GM19372 (cell line): ENCODE results near the gene SHCBP1L.
"Not testable (repeated sequence)": the region's sequence is repeated elsewhere in the genome, so short reads cannot be mapped to it uniquely, and the experiment has no call there.

Experiments used
- ATAC-seq: cut with Tn5 transposase; IDR thresholded peaks from one replicate; pipeline ENCODE4 v1.9.1; 2021; ENCODE audit warnings: mild to moderate bottlenecking, low read depth, moderate library complexity; ENCODE audit not compliant: unreplicated experiment

Gene SHCBP1L

DNA sequence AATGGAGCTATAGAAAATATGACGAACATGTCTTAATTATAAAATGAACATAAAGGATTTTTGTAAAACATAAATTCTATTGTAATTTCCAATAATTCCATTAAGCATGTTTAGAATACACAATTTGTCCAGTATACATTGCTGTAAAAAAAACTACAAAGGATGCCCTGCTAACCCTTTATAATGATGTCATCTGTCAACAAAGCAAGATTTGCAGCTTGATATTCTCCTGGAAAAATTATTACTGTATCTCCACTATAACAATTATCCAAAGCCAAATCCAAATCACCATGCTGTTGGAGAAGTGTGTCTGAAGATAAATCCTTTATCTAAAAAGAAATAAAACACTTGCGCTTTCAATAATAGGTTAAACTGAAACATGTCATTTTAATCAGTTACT, 47.6 kb downstream of the SHCBP1L start:
- ATAC-seq, result no peak

DNA sequence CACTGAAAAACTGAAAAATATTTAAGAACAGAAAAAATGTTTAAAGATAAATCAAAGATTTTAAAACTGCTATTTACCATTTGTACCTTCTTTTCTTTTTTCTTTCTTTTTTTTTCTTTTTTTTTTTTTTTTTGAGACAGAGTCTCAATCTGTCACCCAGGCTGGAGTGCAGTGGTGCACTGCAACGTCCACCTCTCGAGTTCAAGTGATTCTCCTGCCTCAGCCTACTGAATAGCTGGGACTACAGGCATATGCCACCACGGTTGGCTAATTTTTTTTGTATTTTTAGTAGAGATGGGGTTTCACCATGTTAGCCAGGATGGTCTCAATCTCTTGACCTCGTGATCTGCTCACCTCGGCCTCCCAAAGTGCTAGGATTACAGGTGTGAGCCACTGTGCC, 51.0 kb downstream of the SHCBP1L start:
- ATAC-seq, result not testable (repeated sequence)

GRCh38 chr1:182897696-182898095, 55.3 kb downstream of the SHCBP1L start:
- ATAC-seq, result no peak

DNA sequence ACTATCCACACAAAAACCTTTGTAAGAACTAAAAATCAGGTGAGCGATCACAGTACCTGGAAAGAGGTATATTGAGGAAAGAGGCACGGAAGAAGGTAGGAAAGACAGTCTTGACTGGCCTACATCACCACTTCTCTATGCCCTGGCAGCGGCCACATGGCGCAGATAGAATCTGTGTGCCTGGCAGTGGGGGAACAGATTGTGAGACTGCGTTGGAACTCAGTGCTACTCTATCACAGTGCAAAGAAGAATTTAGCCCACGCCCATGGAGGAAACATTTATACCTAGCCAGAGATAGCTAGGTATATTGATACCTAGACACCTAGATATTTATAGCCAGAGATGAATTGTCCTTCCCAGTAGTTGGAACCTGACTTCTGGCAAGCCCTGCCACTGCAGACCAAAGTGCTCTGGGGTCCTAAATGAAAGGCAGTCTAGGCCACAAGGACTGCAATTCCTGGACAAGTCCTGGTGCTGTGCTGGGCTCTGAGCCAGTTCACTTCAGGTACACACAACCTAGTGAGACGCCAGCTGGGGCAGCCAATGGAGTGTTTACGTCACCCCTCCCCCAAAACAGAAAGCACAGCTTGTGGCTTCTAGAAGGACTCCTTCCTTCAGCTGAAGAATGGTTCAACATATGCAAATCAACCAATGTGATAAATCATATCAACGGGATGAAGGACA, 61.9 kb downstream of the SHCBP1L start:
- ATAC-seq, result no peak

DNA sequence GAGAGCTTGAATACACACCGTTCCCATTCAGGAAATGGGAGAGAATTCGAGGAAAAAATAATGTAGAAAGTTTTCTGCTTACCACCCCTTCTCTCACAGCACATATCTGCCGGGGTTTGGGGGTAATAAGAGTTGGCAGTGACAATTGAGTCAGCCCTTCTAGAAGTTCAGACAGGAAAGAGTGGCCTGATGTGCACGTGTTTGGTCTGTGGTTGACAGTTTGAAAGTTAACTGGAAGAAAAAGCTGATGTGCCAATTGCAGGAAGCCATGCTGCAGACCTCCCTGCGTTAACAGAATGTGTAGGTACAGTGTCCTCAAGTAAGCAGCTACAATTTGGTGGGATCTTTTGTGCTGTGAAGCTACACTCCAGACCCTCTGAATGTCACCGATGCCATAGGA, 63.0 kb downstream of the SHCBP1L start:
- no peak for ATAC-seq

DNA sequence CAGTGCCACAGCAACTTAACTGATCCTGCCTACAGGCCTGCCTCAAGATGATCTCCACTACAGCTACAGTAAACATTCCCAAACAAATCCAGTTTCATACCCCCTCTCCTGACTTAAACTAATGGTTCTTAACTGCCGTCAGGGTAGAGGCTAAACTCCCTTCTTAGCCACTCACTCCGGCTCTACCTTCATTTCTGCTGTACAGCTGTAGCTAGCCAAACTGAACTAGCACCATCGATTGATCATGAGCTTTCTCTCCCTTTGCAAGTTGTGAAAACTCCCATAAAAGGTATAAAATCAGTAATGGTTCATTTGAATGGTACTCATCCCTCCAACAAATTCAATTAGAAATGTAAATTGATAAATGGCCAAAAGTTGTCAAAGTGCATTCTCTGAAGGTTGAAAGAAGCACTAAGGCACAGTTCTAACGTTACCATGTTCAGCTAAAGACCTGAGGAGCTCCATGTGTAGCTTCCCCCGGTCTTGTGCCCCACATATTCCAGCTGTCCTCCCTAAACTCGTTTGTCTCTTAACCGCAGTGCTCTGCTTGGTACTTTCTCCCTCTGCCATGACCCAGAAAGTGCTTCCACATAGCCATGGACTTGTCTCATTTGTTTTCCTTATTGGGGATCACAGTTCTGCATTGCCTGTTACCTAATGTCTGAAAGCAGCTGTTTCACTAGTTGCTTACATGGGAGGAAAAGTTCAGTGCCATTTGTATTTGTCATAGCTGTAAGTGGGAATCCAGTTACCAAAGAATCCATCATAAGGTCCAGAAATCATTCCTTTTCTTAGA, 64.0 kb downstream of the SHCBP1L start:
- ATAC-seq, result no peak

- no peak for ATAC-seq
Measured at GRCh38 chr1:182886985-182887384, 66.0 kb downstream of the SHCBP1L start.

DNA sequence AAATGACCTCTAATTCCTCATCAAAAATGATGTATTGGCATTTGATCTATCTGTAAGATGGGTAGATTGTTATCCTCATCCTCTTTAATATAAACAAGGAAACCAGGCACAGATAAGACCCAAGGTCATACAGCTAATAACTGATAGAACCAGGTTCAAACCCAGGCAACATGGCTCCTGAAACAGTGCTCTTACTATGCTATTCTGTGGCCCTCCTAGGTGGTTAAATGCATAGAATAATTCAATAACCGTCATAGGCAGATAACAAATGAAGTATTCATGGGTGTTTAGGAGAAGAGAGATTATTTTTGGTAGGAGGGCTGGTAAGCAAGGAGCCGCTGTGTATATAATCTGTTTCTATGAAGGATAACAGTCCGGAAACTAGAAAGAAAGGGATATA, 67.4 kb downstream of the SHCBP1L start:
- ATAC-seq, result no peak

DNA sequence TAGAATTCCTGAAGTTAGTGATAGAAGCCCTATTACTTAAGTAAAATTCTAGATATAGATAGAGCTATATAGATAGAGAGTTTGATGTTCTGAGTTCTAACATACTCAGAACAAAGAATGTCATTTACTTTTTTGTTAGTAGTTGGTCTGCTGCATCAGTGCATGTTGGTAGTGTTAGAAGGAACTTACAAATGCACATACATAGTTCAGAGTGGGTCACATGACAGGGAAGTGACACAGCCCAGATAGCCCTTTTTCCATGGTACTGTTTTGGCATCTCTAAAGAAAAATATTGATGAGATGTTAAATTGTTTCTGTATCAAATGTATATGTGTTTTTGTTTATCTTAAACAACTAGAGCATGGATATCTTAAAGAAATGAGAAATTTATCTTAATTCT, 68.1 kb downstream of the SHCBP1L start:
- ATAC-seq, result no peak

- ATAC-seq, result no peak
Measured at GRCh38 chr1:182877842-182878241, 75.1 kb downstream of the SHCBP1L start.

DNA sequence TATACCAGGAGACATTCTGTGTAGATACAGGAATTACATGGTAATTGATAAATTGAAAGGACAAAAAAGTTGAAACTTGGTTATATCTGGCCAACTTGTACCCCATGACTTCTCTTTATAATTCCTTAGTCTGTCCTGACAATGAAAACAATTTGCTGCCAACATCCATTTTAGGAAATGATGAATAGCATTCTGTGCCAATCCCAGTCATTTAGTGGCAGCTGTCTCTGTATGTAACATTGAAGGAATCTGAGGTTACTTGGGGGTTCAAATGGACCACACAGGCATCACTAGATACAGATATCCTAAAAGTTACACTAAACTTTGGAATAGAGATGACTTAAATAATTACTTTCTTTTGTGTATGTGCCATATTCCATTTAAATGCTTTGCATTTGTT, 75.6 kb downstream of the SHCBP1L start:
- no peak for ATAC-seq

- ATAC-seq, result no peak
Measured at GRCh38 chr1:182875889-182876288, 77.1 kb downstream of the SHCBP1L start.

DNA sequence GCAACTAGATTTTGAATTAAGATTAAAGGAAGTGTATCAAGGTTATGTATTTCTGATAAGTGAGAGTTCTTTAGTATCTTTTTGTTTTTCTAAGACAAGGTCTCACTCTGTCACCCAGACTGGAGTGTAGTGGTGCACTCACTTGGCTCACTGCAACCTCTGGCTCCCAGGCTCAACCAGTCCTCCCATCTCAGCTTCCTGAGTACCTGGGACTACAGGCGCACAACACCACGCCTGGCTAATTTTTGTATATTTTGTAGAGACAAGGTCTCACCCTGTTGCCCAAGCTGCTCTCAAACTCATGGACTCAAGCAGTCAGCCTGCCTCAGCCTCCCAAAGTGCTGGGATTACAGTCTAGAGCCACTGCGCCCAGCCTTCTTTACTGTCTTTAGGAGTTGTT, 80.1 kb downstream of the SHCBP1L start:
- ATAC-seq, result no peak

DNA sequence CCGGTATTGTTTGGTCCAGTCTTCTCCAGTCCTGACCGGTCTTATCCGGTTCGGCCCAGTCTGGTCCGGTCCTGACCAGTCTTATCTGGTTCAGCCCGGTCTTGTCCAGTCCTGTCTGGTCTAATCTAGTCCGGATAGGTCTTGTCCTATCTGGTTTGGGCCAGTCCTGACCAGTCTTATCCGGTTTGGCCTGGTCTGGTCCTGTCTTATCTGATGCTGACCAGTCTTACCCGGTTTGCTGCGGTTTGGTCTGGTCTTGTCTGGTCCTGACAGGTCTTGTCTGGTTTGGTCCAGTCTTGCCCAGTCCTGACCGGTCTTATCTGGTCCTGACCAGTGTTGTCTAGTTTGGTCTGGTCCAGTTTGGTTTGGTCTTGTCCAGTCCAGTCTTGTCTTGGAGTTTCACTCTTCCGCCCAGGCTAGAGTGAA, 83.7 kb downstream of the SHCBP1L start:
- ATAC-seq, result no peak

DNA sequence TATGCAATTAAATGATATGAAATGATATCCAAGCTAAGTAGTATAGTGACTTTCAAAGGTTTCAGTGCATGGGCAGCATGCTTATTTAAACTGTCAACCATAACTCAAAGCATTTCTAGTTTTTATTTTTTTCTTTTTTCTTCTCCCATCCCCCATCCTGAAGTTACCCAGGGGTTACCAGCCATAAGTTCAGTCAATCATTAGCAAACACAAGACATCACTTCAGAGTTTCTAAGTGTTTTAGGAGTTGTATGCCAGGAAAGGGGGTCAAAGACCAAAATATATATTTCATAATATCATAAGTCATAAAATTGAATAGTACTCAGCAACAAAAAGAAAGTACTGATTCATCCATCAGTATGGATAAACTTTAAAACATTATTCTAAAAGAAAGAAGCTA, 85.1 kb downstream of the SHCBP1L start:
- ATAC-seq, result no peak

DNA sequence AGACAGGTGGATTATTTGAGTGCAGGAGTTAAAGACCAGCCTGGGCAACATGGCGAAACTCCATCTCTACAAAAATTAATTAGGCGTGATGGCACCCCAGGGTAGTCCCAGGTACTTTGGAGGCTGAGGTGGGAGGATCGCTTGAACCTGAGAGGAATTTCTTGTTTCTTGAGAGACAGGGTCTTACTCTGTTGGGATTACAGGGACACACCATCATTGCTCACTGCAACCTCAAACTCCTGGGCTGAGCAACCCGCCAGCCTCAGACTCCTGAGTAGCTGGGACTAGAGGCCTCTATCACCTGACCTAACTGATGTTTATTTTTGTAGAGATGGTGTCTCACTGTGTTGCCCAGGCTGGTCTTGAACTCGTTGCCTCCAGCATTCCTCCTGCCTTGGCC, 89.0 kb downstream of the SHCBP1L start:
- no peak for ATAC-seq

GRCh38 chr1:182862827-182863226, 90.1 kb downstream of the SHCBP1L start:
- no peak for ATAC-seq

GRCh38 chr1:182861994-182862393, 91.0 kb downstream of the SHCBP1L start:
- no peak for ATAC-seq

DNA sequence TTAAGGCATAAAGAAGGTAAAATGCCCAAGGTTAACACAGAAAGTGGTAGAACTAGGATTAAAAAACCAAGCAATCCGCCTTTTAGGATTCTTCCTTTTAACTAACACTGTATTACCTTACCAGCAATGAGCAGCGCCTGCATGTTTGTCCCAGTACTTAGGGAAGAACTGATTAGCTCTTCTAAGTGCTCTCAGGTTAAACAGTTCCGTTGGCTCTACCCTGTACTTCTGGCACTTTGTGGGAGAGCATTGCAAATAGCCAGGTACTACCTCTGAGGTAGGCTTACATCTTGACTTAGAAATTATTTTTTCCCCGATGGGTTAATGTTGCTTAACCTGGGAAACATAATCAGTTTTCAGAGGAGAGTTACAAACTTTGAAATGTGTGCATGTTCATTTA, 92.3 kb downstream of the SHCBP1L start:
- no peak for ATAC-seq

- ATAC-seq, result no peak
Measured at GRCh38 chr1:182857212-182857611, 95.8 kb downstream of the SHCBP1L start.

GRCh38 chr1:182855911-182856310, 97.1 kb downstream of the SHCBP1L start:
- ATAC-seq, result no peak

- ATAC-seq, result no peak
Measured at GRCh38 chr1:182851825-182852224, 101.1 kb downstream of the SHCBP1L start.
